GM10847 (cell line): Measurements from ENCODE around the gene ALK.

ENCODE experiments used
- POLR2A ChIP-seq: IDR thresholded peaks from 2 replicates; pipeline ENCODE4 v1.6.1; 2011; ENCODE audit not compliant: insufficient read length; ENCODE audit errors: extremely low read depth

ALK gene

DNA sequence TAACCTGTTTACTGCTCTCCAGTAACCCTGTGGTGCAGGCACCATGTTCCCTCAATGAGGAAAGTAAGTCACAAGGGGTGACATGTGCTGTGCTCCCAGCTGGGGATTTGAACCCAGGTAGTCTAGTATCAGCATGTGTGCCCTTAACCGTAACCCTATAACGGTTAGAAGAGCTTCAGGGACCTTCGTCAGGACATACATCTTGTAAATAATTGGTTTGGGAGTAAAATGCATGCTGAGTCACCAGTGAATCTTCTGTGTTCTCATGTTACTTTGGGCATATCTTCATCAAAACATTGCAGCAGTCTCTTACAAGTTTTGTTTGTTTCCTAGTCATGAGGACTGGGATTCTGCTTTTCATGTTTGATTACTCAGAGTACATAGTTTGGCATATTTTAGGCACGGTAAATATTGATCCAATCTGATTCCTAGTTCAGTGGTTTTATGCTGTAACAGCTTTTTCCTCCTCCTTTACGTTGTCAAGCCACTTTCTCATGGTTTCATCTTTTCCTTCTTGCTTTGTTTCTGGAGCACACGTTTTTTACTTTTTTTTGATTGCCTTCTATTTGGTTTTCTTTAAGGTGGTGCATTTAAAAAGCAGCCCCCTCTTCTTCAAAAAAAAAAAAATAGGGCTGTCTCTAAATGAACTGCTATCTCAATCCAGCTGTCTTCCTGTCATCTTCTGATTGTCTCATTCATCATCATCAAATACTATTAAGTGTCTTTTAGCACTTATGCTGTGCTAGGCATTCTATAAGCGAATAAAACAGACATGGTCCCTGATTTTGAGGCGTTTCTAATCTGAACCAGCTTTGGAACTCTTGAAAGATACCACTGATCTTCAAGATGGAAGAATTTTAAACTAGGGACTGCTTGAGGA lies 755.8 kb downstream of the ALK start:
- TF ChIP-seq POLR2A, result no peak

DNA sequence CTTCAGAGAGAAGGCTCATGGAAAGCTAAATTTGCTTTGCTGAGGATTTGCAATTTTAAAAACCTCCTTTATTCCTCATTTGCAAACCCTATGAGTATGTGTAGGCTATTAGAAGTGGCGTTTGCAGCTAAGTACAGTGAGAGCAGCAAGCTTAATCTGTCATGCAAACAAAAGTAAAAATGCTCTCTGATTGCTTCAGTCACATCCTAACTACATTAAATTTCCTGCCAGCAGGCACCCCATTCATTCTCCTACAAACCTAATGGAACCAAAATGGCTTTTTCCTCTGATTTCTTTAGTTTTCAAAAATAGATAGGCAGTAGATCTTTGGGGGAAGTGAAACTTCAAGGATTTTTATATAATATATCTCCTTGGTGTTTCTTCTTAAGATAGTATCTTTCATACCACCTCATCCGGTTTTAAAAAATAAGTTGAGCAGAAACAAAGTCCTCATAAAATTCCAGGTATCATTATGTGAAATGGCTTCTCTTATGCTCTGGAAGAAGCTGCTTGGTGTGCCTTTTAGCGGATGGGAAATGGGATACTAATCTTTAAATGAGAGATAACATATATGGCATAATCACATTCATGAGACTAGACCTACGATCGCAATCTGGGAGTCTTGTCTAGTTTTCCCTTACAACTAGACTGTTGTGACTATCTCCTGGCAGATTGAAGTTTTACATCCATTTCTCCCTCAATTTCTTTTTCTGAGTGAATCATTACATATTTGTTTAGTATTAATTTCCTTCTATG lies 757.1 kb downstream of the ALK start:
- no peak for TF ChIP-seq POLR2A

DNA sequence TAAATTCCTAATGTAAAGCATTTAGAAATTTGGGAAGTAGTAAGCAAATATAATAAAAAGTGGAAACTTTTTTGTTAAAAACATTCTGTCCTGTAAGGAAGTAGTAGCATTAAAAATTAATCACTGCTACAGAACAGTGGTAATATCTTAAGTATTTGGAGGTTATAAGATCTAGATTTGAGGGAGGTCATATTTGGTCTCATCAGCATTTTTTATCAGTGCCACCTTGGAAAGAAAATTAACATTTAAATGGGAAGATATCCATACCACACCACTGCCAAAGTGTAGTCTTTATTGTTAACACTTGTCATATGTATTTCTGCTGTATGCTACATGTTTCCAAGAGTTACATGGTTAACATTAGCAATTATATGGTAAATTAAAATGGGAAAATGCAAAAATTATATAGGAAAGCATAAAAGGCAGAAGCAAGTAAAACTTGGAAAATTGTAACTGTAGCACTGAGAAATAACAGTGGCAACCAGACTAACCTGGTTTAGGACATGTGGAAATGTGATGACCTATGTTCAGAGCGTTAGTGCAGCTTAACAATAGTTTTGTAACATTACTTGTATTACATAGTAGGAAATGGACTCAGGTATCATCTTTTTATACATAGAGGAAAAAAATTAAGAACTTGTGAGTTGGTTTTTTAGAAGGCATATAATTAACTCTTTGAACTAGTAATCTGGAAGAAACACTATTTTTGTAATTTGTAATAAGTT lies 759.0 kb downstream of the ALK start:
- TF ChIP-seq POLR2A, result no peak

DNA sequence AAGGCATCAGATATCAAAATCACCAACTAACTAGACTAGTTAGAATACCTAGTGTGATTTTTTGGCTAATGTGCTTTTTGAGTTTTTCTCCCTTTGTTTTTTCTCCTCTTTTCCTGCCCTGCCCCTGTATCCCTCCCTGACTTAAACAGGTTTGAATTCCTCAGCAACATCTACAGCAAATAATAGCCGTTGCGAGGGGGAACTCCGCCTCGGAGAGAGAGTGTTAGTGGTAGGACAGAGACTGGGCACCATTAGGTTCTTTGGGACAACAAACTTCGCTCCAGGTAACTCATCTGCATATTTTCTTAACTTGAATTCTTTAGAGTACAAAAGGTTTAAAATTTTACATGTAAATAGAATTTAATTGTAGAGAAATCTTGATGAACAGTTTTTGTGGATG lies 761.2 kb downstream of the ALK start:
- no peak for TF ChIP-seq POLR2A

DNA sequence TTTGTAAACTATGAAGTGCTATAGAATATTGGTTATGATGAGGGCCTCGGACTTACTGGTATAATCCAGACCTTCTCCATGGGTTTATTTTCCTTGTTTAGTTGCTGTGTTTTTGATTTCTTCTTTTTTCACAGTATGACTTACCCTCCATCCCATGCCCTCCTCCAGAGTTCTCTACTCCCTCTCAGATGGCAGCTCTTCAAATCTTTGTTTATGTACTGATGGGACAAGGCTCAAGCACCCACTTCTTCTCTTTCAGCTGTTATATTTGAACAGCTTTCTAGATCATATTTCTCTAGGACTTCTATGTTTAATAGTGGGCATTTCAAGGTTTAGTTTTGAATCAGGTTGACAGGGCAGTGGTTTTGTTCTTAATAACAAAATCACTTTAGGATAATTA lies 762.3 kb downstream of the ALK start:
- TF ChIP-seq POLR2A, result no peak

DNA sequence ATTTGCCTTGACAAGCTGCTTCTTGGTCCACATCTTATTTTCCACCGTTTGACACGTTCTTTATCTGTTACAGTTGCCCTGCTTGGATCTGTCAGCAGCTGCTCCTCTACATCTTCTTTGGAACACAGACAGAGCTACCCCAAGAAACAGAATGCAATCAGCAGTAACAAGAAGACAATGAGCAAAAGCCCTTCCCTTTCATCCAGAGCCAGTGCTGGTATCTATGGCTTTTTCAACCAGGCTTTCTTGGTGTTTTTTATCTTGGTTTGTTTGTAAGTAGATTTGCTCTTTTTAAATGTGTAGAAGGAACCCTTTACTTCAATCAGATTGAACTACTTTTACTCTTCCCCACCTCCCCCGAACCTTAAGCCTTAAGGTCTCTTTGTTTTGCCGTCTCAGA lies 764.3 kb downstream of the ALK start:
- no peak for TF ChIP-seq POLR2A

DNA sequence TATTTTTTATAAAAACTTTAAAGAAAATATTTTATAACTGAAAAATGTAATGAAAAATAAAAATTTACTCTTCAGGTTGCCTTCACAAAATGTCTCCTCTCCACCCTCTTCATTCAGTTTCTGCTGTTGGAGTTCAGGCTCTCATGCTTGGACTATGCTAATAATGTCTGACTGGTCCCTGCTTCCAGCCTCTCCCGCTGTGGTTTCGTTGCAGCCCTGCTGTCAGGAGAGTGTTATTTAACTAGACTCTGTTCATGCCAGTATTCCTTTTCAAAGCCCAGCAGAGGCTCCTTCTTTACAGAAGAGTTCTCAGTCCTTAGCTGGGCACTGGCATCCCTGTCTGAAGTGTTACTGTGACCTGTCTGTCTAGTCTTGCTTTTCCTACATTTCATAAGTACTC lies 765.8 kb downstream of the ALK start:
- TF ChIP-seq POLR2A, result no peak

DNA sequence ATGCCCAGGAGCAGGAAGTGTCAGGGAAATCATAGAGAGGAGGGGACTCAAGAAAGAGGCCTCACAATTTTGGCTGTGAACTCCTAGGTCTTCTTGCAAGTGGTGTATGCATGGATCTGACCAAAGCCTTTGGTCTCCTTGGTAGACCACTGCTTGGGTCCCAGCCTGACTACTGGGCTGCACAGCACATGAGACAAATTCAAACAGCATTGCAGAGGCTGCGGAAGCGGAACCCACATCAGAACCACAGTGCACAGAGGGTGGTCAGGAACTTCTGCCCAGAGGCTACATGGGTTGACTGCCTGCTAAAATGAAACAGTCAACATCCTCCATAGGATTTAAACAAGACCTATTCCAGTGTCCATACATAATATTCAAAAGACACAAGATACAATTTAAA lies 766.8 kb downstream of the ALK start:
- TF ChIP-seq POLR2A, result no peak

DNA sequence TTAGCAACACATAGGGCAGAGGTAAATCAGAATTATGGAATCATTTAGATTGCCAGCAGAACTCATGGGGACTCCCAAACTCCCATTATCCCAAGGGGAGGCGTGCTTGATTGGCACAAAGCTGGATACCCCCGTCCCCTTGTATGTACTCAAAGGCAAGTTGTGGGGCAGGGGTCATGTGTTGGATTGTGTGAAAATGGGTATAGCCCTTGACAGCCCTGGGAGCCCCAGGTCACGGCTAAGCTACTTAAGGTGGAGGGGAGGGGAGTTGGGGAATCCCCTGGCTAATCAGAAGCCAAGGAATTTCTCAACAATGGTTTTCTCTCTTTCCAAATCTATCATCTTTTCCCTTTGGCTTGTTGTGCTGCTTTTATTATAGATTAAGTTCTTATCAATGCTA lies 773.4 kb downstream of the ALK start:
- no peak for TF ChIP-seq POLR2A

DNA sequence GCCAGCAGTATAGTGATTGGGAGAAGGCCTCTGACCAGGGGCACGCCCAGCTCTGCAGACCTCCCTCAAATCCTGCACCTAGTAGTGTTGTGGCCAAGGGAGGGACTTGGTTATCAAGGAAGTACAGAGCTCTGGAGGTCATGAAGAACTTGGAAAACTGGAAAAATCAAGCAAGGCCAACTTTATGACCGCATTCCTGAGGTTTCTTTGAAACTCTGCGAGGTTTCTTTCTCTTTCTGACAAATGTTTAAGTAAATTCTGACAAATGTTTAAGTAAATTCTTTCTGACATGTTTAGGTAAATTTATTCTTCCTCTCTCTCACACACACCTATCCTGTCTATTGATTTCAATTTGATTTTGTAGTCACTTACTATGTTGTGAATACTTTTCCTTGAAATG lies 775.2 kb downstream of the ALK start:
- no peak for TF ChIP-seq POLR2A

DNA sequence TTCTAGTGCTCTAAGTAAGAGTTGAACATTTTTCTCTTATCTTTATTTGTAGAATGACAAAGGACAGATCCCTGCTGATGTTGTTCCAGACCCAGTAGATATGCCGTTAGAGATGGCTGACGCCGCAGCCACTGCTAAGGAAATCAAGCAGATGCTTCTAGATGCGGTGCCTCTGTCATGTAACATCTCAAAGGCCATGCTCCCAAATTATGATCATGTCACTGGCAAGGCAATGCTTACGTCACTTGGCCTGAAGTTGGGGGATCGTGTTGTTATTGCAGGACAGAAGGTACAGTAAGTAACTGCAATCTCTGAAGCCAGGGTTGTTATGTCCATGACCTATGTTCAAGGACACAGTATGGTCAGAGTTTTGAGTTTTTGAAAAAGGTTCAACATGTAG lies 777.7 kb downstream of the ALK start:
- TF ChIP-seq POLR2A, result no peak
